ENCODE measurements around the gene KASH5. TPM values are rescaled to one million over a fixed set of nuclear protein-coding genes. Genes with fewer than 3 reads are reported as not detected.

Gene KASH5
- total and polyA plus RNA-seq, 2 of the 8 experiments (the other 6 are each of a cell fraction or from before 2014, with no cell fraction given): 0.05 to 0.19 TPM

- TF ChIP-seq, protein P1, sequence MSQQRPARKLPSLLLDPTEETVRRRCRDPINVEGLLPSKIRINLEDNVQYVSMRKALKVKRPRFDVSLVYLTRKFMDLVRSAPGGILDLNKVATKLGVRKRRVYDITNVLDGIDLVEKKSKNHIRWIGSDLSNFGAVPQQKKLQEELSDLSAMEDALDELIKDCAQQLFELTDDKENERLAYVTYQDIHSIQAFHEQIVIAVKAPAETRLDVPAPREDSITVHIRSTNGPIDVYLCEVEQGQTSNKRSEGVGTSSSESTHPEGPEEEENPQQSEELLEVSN (IDR thresholded peaks at IDR 0.05): no peak
- TF ChIP-seq JUND (IDR thresholded peaks at IDR 0.05; ENCODE audit: low read length): no peak
- TF ChIP-seq TEAD4 (IDR thresholded peaks at IDR 0.05; ENCODE audit: low read depth, low read length): no peak
These were observed 63.6 kb downstream of the KASH5 start, which contains the start of gene PIH1D1 (continued) for GRCh38 chr19:49451430-49452181.
